GM12873 (cell line): Measurements from ENCODE around the gene PRAC2.

Experiments
- CTCF ChIP-seq: IDR thresholded peaks from 2 replicates; pipeline ENCODE4 v1.5.1; 2012; ENCODE audit warnings: low read depth, mild to moderate bottlenecking, moderate library complexity, low read length, control low read depth; ENCODE audit not compliant: insufficient read depth; ENCODE audit errors: missing control alignments

Gene PRAC2

GRCh38 chr17:48773245-48773644 lies 50.3 kb downstream of the PRAC2 start:
- TF ChIP-seq CTCF, result no peak
